H1 (cell line): Measurements from ENCODE around the gene PTPRD. TPM values are rescaled to one million over a fixed set of nuclear protein-coding genes. Genes with fewer than 3 reads are reported as not detected.

Experiments used
- CTCF ChIA-PET: fragments of 300-600 bp; sonication (Branson Sonifier 250); formaldehyde crosslinking; loops from one replicate; lab custom pipeline; 2021; ENCODE audit not compliant: partially characterized antibody; lab: Charles Lee
- POLR2A ChIA-PET: fragments of 300-600 bp; sonication (Branson Sonifier 250); formaldehyde crosslinking; loops from one replicate; lab custom pipeline; 2021; ENCODE audit warnings: inconsistent platforms; ENCODE audit not compliant: partially characterized antibody; lab: Charles Lee
- DNase-seq, 2 experiments: peaks; one replicate each; pipeline versions ENCODE4 v3.0.0 to v3.0.0-alpha.2; 2010 to 2022; ENCODE audit warnings: low spot score in 2 of 2, low read depth in 1 of 2, mixed read lengths in 1 of 2
- FAIRE-seq: peaks from 2 replicates; lab custom pipeline; 2011; peaks lifted over from hg19 to GRCh38; lab: Jason Lieb, UNC
- H2AFZ ChIP-seq: 2 replicates; pipeline ENCODE4 v1.8.1; 2012; ENCODE audit warnings: low read length, inconsistent platforms
- H2AK5ac ChIP-seq: 2 replicates; pipeline ENCODE4 v1.6.1; 2013; ENCODE audit warnings: low read depth, low read length
- H2BK120ac ChIP-seq: replicated peaks from 2 replicates; pipeline ENCODE3; 2013; ENCODE audit warnings: low read depth, low read length, inconsistent platforms
- H2BK12ac ChIP-seq: 2 replicates; pipeline ENCODE4 v1.6.1; 2013; ENCODE audit warnings: low read depth, low read length
- H2BK15ac ChIP-seq: 2 replicates; pipeline ENCODE4 v1.6.1; 2013; ENCODE audit warnings: low read length
- H2BK20ac ChIP-seq: 2 replicates; pipeline ENCODE4 v1.6.1; 2013; ENCODE audit warnings: low read length
- H2BK5ac ChIP-seq: 2 replicates; pipeline ENCODE4 v1.6.1; 2013; ENCODE audit warnings: low read depth, low read length
- H3K14ac ChIP-seq: 2 replicates; pipeline ENCODE4 v1.6.1; 2013; ENCODE audit warnings: inconsistent platforms; ENCODE audit not compliant: insufficient read length
- H3K18ac ChIP-seq: 2 replicates; pipeline ENCODE4 v1.6.1; 2013; ENCODE audit warnings: low read length; ENCODE audit errors: extremely low read depth
- H3K23ac ChIP-seq: 2 replicates; pipeline ENCODE4 v1.6.1; 2013; ENCODE audit warnings: inconsistent platforms; ENCODE audit not compliant: insufficient read length
- H3K23me2 ChIP-seq: 2 replicates; pipeline ENCODE4 v1.6.1; 2013; ENCODE audit warnings: low read depth, low read length
- H3K27ac ChIP-seq: 2 replicates; pipeline ENCODE4 v1.6.1; 2011; ENCODE audit warnings: low read depth, low read length, inconsistent platforms
- H3K27me3 ChIP-seq, 4 experiments: replicated peaks in 1 of 4; 1 replicate in 1 of 4; 2 replicates in 3 of 4; pipeline versions ENCODE4 v1.6.1 to v1.8.1; 2011 to 2013; ENCODE audit warnings: low read length in 3 of 4, mild to moderate bottlenecking in 3 of 4, inconsistent platforms in 2 of 4, mixed read lengths in 2 of 4, moderate library complexity in 1 of 4; ENCODE audit not compliant: control insufficient read depth in 3 of 4, insufficient read depth in 3 of 4; ENCODE audit errors: extremely low read depth in 1 of 4
- H3K36me3 ChIP-seq, 4 experiments: 2 replicates each; pipeline versions ENCODE4 v1.6.1 to v1.8.1; 2011 to 2013; ENCODE audit warnings: mild to moderate bottlenecking in 4 of 4, low read length in 3 of 4, moderate library complexity in 2 of 4, control low read depth in 1 of 4, inconsistent platforms in 1 of 4; ENCODE audit not compliant: insufficient read depth in 4 of 4, control insufficient read depth in 2 of 4
- H3K4ac ChIP-seq: replicated peaks from 2 replicates; pipeline ENCODE3; 2013; ENCODE audit warnings: low read length, low read depth, mixed read lengths, inconsistent platforms; ENCODE audit not compliant: insufficient read length
- H3K4me1 ChIP-seq, 4 experiments: replicated peaks in 1 of 4; 1 replicate in 1 of 4; 2 replicates in 3 of 4; pipeline versions ENCODE4 v1.6.1 to v1.8.1; 2011 to 2013; ENCODE audit warnings: low read length in 3 of 4, inconsistent platforms in 2 of 4, mixed read lengths in 1 of 4; ENCODE audit not compliant: insufficient read depth in 4 of 4, control insufficient read depth in 3 of 4
- H3K4me2 ChIP-seq, 2 experiments: 2 replicates each; pipeline versions ENCODE4 v1.6.1 to v1.8.1; 2011 to 2013; ENCODE audit warnings: low read depth in 2 of 2, low read length in 2 of 2, control low read depth in 1 of 2, inconsistent platforms in 1 of 2, mild to moderate bottlenecking in 1 of 2; ENCODE audit not compliant: insufficient read depth in 1 of 2
- H3K4me3 ChIP-seq, 4 experiments: fragments of 200-600, 300-600 bp in 1 of 4; sonication (generic), shearing (Covaris generic), sonication (Bioruptor Twin) in 1 of 4; 2 replicates each; pipeline versions ENCODE4 v1.5.1 to v1.8.1; 2011 to 2016; ENCODE audit warnings: low read length in 4 of 4, low read depth in 3 of 4, control low read depth in 2 of 4, inconsistent platforms in 2 of 4, mild to moderate bottlenecking in 2 of 4, mixed read lengths in 1 of 4, moderate library complexity in 1 of 4; ENCODE audit not compliant: insufficient read depth in 2 of 4; ENCODE audit errors: extremely low read depth in 1 of 4
- H3K56ac ChIP-seq: replicated peaks from 2 replicates; pipeline ENCODE3; 2013; ENCODE audit warnings: low read depth, mild to moderate bottlenecking, mixed read lengths, low read length, inconsistent platforms; ENCODE audit not compliant: insufficient read length
- H3K79me1 ChIP-seq: 2 replicates; pipeline ENCODE4 v1.6.1; 2013; ENCODE audit warnings: low read depth, low read length, control low read depth
- H3K79me2 ChIP-seq, 2 experiments: 2 replicates each; pipeline versions ENCODE4 v1.6.1 to v1.8.1; 2012 to 2013; ENCODE audit warnings: low read length in 2 of 2, mild to moderate bottlenecking in 2 of 2, inconsistent platforms in 1 of 2; ENCODE audit not compliant: insufficient read depth in 2 of 2, control insufficient read depth in 1 of 2
- H3K9ac ChIP-seq, 4 experiments: replicated peaks in 1 of 4; 1 replicate in 1 of 4; 2 replicates in 3 of 4; pipeline versions ENCODE4 v1.6.1 to v1.8.1; 2011 to 2013; ENCODE audit warnings: low read depth in 3 of 4, low read length in 3 of 4, control low read depth in 2 of 4, mild to moderate bottlenecking in 2 of 4, moderate library complexity in 2 of 4, inconsistent platforms in 1 of 4; ENCODE audit errors: extremely low read depth in 1 of 4
- H3K9me3 ChIP-seq, 2 experiments: 2 replicates each; pipeline versions ENCODE4 v1.6.1 to v1.8.1; 2012 to 2013; ENCODE audit warnings: mild to moderate bottlenecking in 2 of 2, moderate library complexity in 2 of 2, control low read depth in 1 of 2, inconsistent platforms in 1 of 2, low read depth in 1 of 2, low read length in 1 of 2, mixed read lengths in 1 of 2; ENCODE audit not compliant: insufficient read depth in 2 of 2
- H4K20me1 ChIP-seq, 2 experiments: replicated peaks in 1 of 2; 2 replicates each; pipeline versions ENCODE3 to v1.8.1; 2011 to 2013; ENCODE audit warnings: inconsistent platforms in 2 of 2, low read length in 2 of 2, mild to moderate bottlenecking in 1 of 2; ENCODE audit not compliant: insufficient read depth in 2 of 2, control insufficient read depth in 1 of 2
- H4K5ac ChIP-seq: 2 replicates; pipeline ENCODE4 v1.6.1; 2013; ENCODE audit warnings: low read length, low read depth, mixed read lengths, inconsistent platforms; ENCODE audit not compliant: insufficient read length
- H4K8ac ChIP-seq: 2 replicates; pipeline ENCODE4 v1.8.0; 2013; ENCODE audit warnings: mild to moderate bottlenecking, moderate library complexity, low read length, inconsistent platforms; ENCODE audit not compliant: insufficient read depth; ENCODE audit errors: extremely low read depth
- H4K91ac ChIP-seq: replicated peaks from 2 replicates; pipeline ENCODE3; 2013; ENCODE audit warnings: low read length, mixed read lengths, inconsistent platforms; ENCODE audit not compliant: insufficient read length
- BRCA1 ChIP-seq: IDR thresholded peaks from 2 replicates; pipeline ENCODE4 v1.6.1; 2012; ENCODE audit warnings: low read depth, low read length, improper control_type of control experiment
- CEBPB ChIP-seq: IDR thresholded peaks from 2 replicates; pipeline ENCODE4 v1.6.1; 2012; ENCODE audit warnings: low read depth, low read length
- EGR1 ChIP-seq: IDR thresholded peaks from 2 replicates; pipeline ENCODE4 v1.6.1; 2011; ENCODE audit warnings: low read depth, low read length, borderline replicate concordance
- EZH2 ChIP-seq: fragments of 200-600 bp; sonication (generic); IDR thresholded peaks from 2 replicates; pipeline ENCODE4 v1.7.1; 2012; ENCODE audit warnings: low read depth, mild to moderate bottlenecking, moderate library complexity, low read length, inconsistent platforms; ENCODE audit not compliant: severe bottlenecking
- GTF2F1 ChIP-seq: IDR thresholded peaks from 2 replicates; pipeline ENCODE4 v1.6.1; 2012; ENCODE audit warnings: low read depth, low read length, improper control_type of control experiment, borderline replicate concordance
- JUN ChIP-seq: IDR thresholded peaks from 2 replicates; pipeline ENCODE4 v1.6.1; 2011; ENCODE audit warnings: low read depth, mild to moderate bottlenecking, improper control_type of control experiment, low read length
- KDM4A ChIP-seq: IDR thresholded peaks from one replicate; pipeline ENCODE4 v1.7.1; 2012; ENCODE audit warnings: low read depth, mild to moderate bottlenecking, moderate library complexity, low read length, inconsistent platforms; ENCODE audit not compliant: severe bottlenecking
- KDM5A ChIP-seq: fragments of 200-600 bp; IDR thresholded peaks from 2 replicates; pipeline ENCODE4 v1.7.1; 2012; ENCODE audit warnings: mild to moderate bottlenecking, low read length, inconsistent platforms, mixed read lengths
- NANOG ChIP-seq: IDR thresholded peaks from 2 replicates; pipeline ENCODE4 v1.6.1; 2011; ENCODE audit warnings: low read length, low read depth, mild to moderate bottlenecking, inconsistent platforms; ENCODE audit not compliant: insufficient read depth, poor library complexity, severe bottlenecking
- SAP30 ChIP-seq: fragments of 300-600 bp; sonication (generic); IDR thresholded peaks from 2 replicates; pipeline ENCODE4 v1.7.1; 2012; ENCODE audit warnings: low read length, moderate library complexity, mild to moderate bottlenecking, inconsistent platforms; ENCODE audit not compliant: insufficient read depth, insufficient replicate concordance
- SIN3A ChIP-seq, 2 experiments: IDR thresholded peaks in 1 of 2; conservative IDR thresholded peaks in 1 of 2; 2 replicates each; pipeline ENCODE4 v1.6.1; 2011 to 2012; ENCODE audit warnings: low read length in 2 of 2, improper control_type of control experiment in 1 of 2, low read depth in 1 of 2, mild to moderate bottlenecking in 1 of 2
- SIRT6 ChIP-seq: IDR thresholded peaks from one replicate; pipeline ENCODE4 v1.7.1; 2012; ENCODE audit warnings: low read length, inconsistent platforms
- SIX5 ChIP-seq: IDR thresholded peaks from 2 replicates; pipeline ENCODE4 v1.6.1; 2011; ENCODE audit warnings: mild to moderate bottlenecking, low read depth, low read length
- SUZ12 ChIP-seq: fragments of 200-600 bp; sonication (generic); IDR thresholded peaks from 2 replicates; pipeline ENCODE4 v1.6.1; 2012; ENCODE audit warnings: mild to moderate bottlenecking, inconsistent platforms, low read length, moderate library complexity, mixed read lengths
- YY1 ChIP-seq: IDR thresholded peaks from 2 replicates; pipeline ENCODE4 v1.6.1; 2011; ENCODE audit warnings: low read depth, mild to moderate bottlenecking, low read length
- ZNF274 ChIP-seq: IDR thresholded peaks from 2 replicates; pipeline ENCODE4 v1.7.0; 2012; ENCODE audit warnings: low read length, borderline replicate concordance; ENCODE audit errors: extremely low read depth
- WGBS, 2 experiments: shearing (Covaris generic) in 1 of 2; methylation state at CpG; one replicate each; pipeline versions ENCODE4 v1.1.6 to v1.1.7; 2013 to 2015; ENCODE audit warnings: low lambda C conversion rate in 2 of 2, mixed read lengths in 2 of 2, inconsistent platforms in 1 of 2, low coverage in 1 of 2, missing lambda C conversion rate in 1 of 2; ENCODE audit not compliant: insufficient replicate concordance in 2 of 2, insufficient coverage in 1 of 2, insufficient read length in 1 of 2; ENCODE audit errors: extremely low coverage in 1 of 2, missing lambda C conversion rate in 1 of 2; 5-methylcytosine and 5-hydroxymethylcytosine counted together
- polyA plus RNA-seq, 7 experiments: library from polyadenylated mRNA; depleted of rRNA in 3 of 7; stranded (reverse) in 5 of 7; unstranded in 2 of 7; fragments of >200 nt in 5 of 7; fragments of 200-250 nt in 2 of 7; gene quantifications; 1 replicate in 5 of 7; 2 replicates in 1 of 7; 4 replicates in 1 of 7; pipeline versions ENCODE4 v1.2.1 to v1.2.3, GENCODE V29; 2011 to 2013; ENCODE audit warnings: missing spikeins in 2 of 7, mixed read lengths in 2 of 7
- total RNA-seq: library from RNA; stranded (reverse); fragmentation: NEBNext Ultra II Directional; extraction: Animal tissue kit (Norgen Biotek cat#: 25700); gene quantifications from 2 replicates; pipeline ENCODE4 v1.2.1, GENCODE V29; 2021

PTPRD gene
- total and polyA plus RNA-seq, 2 of the 8 experiments (the other 6 are each of a cell fraction or from before 2014, with no cell fraction given), result 17.2 to 77.0 TPM

- no peak overlapping the region for H3K27ac ChIP-seq
- DNase-seq (no peak), FAIRE-seq (no peak)
- no peak overlapping the region for H3K56ac ChIP-seq
- no peak overlapping the region for H3K4me2 ChIP-seq
- H2BK120ac ChIP-seq, result no peak overlapping the region
- no peaks in the 10 kb centered on the region for H3K27me3 ChIP-seq
- no peaks in the 10 kb centered on the region for H3K36me3 ChIP-seq
- POLR2A ChIA-PET, result no interaction called here
- no peak overlapping the region for H3K23ac ChIP-seq
- H4K91ac ChIP-seq, result no peak overlapping the region
- H3K79me2 ChIP-seq, result no peaks in the 10 kb centered on the region
- H3K23me2 ChIP-seq, result no peaks in the 10 kb centered on the region
- H3K18ac ChIP-seq, result no peak overlapping the region
- no peaks in the 10 kb centered on the region for H3K79me1 ChIP-seq
- no peak overlapping the region for H3K4ac ChIP-seq
- WGBS, 2 experiments, result 86% methylated on average over 1 of the region's 1 CpG; no CpG with 5 or more reads in 1 of the 2 experiments
- H3K4me1 ChIP-seq, result no peaks in the 10 kb centered on the region
- no peak overlapping the region for H2BK5ac ChIP-seq
- H4K5ac ChIP-seq, result no peak overlapping the region
- H4K8ac ChIP-seq, result no peak overlapping the region
- H2AK5ac ChIP-seq, result no peak overlapping the region
- H2BK12ac ChIP-seq, result no peak overlapping the region
- no peaks in the 10 kb centered on the region for H3K9me3 ChIP-seq
- H2AFZ ChIP-seq, result no peak overlapping the region
- no peak overlapping the region for H3K9ac ChIP-seq
- H4K20me1 ChIP-seq, result no peaks in the 10 kb centered on the region
- H2BK20ac ChIP-seq, result no peak overlapping the region
- no peak overlapping the region for H3K14ac ChIP-seq
- CTCF ChIA-PET, result no interaction called here
- H2BK15ac ChIP-seq, result no peak overlapping the region
- H3K4me3 ChIP-seq, result no peak overlapping the region
- TF ChIP-seq KDM4A, result no peak
- no peak for TF ChIP-seq SIN3A (conservative IDR thresholded peaks at IDR 0.05 in 1 of 2, IDR thresholded peaks at IDR 0.05 in 1 of 2; ENCODE audit: low read depth in 1 of 2, low read length in 2 of 2)
- no peak for TF ChIP-seq BRCA1
- TF ChIP-seq YY1, result no peak
- TF ChIP-seq EGR1, result no peak
- TF ChIP-seq EZH2, result no peak
- no peak for TF ChIP-seq GTF2F1
- no peak for TF ChIP-seq CEBPB
- TF ChIP-seq JUN, result no peak
- TF ChIP-seq SAP30, result no peak
- TF ChIP-seq NANOG, result no peak
- TF ChIP-seq SIRT6, result no peak
- no peak for TF ChIP-seq SIX5
- TF ChIP-seq SUZ12, result no peak
- TF ChIP-seq ZNF274, result no peak
- no peak for TF ChIP-seq KDM5A
Measured at GRCh38 chr9:8382266-8382665, 2230.5 kb downstream of the PTPRD start.
